Epithelial cell of esophagus (primary cell): ENCODE results near the gene ROBO4.

ENCODE experiments used
- DNase-seq: peaks from one replicate; pipeline ENCODE4 v3.0.0; 2010; ENCODE audit warnings: low read depth
- H3K4me3 ChIP-seq: 2 replicates; pipeline ENCODE4 v1.5.1; 2011; ENCODE audit warnings: mild to moderate bottlenecking, low read length, control low read depth
- TF ChIP-seq, protein P1 (sequence below): IDR thresholded peaks from 2 replicates; pipeline ENCODE4 v1.5.1; 2011; ENCODE audit warnings: low read depth, mild to moderate bottlenecking, low read length, control low read depth, inconsistent platforms; ENCODE audit not compliant: insufficient read depth; ENCODE audit errors: missing control alignments

The ROBO4 gene

DNA sequence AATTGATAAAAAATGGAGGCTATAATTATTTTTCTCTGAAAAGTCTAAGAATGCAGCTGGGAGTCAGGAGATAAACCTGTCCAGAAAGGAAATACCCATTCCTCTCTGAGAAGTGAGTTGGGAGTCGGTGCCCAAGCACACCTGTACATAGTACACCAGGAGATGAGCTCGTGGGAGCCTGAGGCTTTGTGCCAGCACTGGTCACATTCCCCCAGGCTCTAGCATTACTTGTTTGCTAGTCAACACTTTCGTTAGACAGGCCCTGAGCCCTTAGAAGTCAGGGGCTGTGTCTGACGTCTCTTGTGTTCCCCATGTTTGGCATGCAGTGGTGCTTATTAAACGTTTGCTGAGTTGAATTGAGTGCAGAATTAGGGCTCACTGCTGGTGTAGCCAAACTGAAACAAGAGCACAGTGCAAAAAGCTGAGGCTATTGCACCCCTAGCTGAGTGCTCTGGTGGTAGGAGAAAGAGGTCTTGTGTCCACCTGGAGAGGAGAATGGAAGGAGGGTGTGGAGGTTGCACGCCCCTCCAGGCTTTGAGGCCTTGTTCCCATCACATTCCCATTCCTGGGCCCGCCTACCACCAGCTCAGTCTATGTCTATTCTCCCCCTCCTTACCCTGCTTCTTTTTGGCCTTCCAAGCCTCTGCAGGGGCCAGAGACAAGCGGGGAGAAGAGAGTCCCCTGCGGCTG is 6.8 kb downstream of the ROBO4 start:
- DNase-seq, result no peak
- H3K4me3 ChIP-seq, result no peak overlapping the region
- TF ChIP-seq, protein P1, sequence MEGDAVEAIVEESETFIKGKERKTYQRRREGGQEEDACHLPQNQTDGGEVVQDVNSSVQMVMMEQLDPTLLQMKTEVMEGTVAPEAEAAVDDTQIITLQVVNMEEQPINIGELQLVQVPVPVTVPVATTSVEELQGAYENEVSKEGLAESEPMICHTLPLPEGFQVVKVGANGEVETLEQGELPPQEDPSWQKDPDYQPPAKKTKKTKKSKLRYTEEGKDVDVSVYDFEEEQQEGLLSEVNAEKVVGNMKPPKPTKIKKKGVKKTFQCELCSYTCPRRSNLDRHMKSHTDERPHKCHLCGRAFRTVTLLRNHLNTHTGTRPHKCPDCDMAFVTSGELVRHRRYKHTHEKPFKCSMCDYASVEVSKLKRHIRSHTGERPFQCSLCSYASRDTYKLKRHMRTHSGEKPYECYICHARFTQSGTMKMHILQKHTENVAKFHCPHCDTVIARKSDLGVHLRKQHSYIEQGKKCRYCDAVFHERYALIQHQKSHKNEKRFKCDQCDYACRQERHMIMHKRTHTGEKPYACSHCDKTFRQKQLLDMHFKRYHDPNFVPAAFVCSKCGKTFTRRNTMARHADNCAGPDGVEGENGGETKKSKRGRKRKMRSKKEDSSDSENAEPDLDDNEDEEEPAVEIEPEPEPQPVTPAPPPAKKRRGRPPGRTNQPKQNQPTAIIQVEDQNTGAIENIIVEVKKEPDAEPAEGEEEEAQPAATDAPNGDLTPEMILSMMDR, result no peak

DNA sequence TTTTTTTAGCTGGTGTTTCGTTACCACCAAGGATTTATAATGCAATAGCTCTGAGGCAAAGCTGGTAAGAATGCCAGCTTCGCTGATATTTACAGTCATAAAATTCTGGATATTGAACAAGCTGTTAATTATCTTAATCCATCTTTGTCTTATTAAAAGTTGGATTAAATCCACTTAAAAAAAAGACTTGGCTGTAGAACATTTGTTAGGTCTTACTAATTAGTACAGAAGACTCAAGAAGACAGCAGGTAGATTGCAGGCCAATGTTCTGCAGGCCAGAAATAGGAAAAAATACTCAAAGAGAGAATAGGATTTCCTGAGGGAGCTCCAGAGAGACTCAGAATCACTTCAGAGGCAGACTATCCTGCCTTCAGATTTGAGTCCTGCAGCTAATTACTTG is 7.5 kb downstream of the ROBO4 start:
- no peak for DNase-seq
- TF ChIP-seq, protein P1, result no peak
- no peak overlapping the region for H3K4me3 ChIP-seq

DNA sequence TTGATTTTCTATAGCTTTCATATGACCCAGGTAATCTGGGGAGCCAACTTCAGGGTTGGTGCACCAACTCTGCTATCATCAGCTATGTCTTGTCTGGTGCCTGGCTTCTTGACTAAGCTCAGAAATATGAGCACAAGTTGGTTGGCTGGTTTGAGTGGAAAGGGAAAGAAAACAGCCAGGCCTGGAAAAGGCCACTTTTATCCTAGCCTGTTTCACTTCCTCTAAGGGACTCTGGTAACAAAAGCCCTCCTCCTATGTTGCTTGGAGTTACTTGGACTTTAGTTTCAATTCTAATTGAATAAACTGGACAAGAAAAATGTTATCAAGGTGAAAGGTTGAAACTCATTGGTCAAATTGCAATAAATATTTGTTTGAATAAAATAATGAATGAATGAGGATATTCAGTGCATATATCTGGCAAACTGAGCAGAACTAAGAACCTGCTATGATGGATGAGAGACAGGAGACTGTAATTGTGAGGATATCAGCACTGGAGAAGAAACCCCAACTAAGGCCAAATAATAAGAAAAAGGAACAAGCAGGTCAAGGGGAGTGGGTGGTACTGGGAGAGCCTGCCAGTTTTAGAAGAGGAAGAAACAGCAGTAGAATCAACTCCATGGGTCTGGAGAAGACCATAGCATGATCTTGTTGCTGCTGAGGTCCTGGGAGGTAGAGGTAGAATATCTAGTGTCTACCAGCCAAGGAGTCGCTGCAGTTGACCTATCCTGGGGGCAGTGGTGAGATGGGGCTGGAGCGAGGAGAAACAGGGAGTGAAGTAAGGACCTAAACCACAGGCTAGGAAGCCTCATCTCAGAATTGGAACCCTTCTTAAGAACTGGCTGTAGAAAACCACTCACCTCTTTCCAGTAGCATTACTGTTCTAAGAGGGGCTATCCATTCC is 8.2 kb downstream of the ROBO4 start:
- no peak overlapping the region for H3K4me3 ChIP-seq
- TF ChIP-seq, protein P1, result no peak
- no peak for DNase-seq

DNA sequence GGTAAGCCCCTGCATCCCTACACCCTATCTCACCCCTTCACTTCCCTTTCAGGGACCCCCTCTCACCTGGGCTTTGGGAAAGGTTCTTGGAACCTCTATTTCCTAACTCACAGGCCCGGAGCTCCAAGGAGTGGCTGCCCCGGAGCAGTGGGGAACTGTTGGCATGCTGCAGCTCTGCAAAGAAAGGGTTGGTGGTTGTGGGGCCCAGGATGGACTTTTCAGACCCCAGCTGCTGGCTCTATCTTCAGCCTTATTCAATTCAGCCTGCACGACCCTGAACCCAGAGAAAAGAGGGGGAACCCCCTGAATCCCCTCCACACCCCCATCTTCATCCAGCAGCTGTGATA is 10.0 kb downstream of the ROBO4 start:
- TF ChIP-seq, protein P1, result no peak
- H3K4me3 ChIP-seq, result no peak overlapping the region
- no peak for DNase-seq

DNA sequence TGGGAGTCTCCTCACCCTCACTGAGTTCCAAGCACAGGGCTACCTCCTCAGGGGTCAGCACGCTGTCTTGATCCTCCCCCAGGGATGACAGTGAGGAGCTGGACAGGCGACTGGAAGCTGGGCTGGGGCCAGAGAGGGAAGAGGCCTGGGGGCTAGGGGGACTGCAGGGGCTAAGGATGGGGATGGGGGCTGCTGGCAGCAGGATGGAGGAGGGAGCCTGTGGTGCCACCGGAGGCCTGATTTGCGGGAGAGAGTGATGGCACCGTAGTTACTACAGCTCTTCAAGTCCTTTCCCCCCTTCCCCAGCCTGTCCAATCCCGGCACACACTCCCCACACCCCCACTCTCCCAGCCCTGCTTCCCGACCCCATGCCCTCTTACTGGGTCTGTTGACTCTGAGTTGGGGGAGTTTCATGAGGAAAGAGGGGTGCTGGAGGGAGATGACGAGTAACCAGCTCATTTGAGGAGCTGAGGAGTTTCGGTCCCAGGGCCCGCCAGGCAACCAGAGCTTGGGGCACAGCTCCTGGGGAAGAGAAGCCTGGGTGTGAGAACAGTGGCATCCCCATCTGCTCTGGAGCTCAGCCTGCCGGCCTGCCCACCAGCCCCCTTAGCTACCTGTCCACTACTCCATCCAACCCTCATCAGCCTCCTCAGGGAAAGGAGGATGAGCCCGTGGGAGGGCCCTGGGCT is 10.5 kb downstream of the ROBO4 start:
- DNase-seq, result no peak
- TF ChIP-seq, protein P1, result no peak
- no peak overlapping the region for H3K4me3 ChIP-seq

DNA sequence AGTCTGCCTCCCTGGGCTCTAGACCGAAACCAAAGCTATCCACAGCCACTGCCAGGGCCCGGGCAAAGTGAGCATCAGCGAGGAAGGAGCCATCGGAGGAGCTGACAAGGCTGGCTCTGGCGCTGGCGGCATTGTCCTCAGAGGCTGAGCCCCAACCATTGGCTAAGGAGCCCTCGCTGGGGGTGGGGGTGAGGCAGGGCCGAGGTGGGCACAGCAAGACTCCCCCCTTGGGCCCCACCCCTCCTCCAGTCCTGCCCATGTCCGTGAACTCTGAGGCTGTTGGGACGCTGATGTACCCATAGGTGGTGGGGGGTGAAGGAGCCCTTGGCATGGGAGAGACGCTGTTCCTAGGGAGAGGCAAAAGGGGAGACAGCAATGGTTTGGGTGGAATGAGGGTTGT is 11.2 kb downstream of the ROBO4 start:
- DNase-seq, result no peak
- no peak overlapping the region for H3K4me3 ChIP-seq
- TF ChIP-seq, protein P1, result no peak
